Measurements from ENCODE around the gene CNTNAP4.

The CNTNAP4 gene

GRCh38 chr16:76524769-76525168 is 247.6 kb downstream of the CNTNAP4 start:
- Histone ChIP-seq H3K27me3 (ENCODE audit: control insufficient read depth in 1 of 2, insufficient read depth in 2 of 2, low read length in 2 of 2) (no peaks in the 10 kb centered on the region), H3K36me3 (ENCODE audit: control insufficient read depth in 2 of 2, insufficient read depth in 2 of 2, low read length in 2 of 2) (no peaks in the 10 kb centered on the region), H3K4me3 (ENCODE audit: low read length in 2 of 2) (no peak overlapping the region), H3K9me3 (ENCODE audit: control insufficient read depth in 2 of 2, low read length in 2 of 2) (no peaks in the 10 kb centered on the region), H3K4me1 (ENCODE audit: control insufficient read depth, insufficient read depth, low read length) (no peaks in the 10 kb centered on the region), H3K27ac (ENCODE audit: low read length) (no peak overlapping the region), H3K9ac (ENCODE audit: low read length in 2 of 2) (no peak overlapping the region)

GRCh38 chr16:76527244-76527643 is 250.0 kb downstream of the CNTNAP4 start:
- Histone ChIP-seq H3K9ac (ENCODE audit: low read length in 2 of 2) (no peak overlapping the region), H3K4me1 (ENCODE audit: control insufficient read depth, insufficient read depth, low read length) (no peaks in the 10 kb centered on the region), H3K4me3 (ENCODE audit: low read length in 2 of 2) (no peak overlapping the region), H3K27me3 (ENCODE audit: control insufficient read depth in 1 of 2, insufficient read depth in 2 of 2, low read length in 2 of 2) (no peaks in the 10 kb centered on the region), H3K36me3 (ENCODE audit: control insufficient read depth in 2 of 2, insufficient read depth in 2 of 2, low read length in 2 of 2) (no peaks in the 10 kb centered on the region), H3K27ac (ENCODE audit: low read length) (no peak overlapping the region), H3K9me3 (ENCODE audit: control insufficient read depth in 2 of 2, low read length in 2 of 2) (no peaks in the 10 kb centered on the region)

- no peak overlapping the region for H3K4me3 ChIP-seq (ENCODE audit: low read length in 2 of 2)
- no peak overlapping the region for H3K9ac ChIP-seq (ENCODE audit: low read length in 2 of 2)
- H3K4me1 ChIP-seq (ENCODE audit: control insufficient read depth, insufficient read depth, low read length): no peaks in the 10 kb centered on the region
- no peaks in the 10 kb centered on the region for H3K36me3 ChIP-seq (ENCODE audit: control insufficient read depth in 2 of 2, insufficient read depth in 2 of 2, low read length in 2 of 2)
- no peaks in the 10 kb centered on the region for H3K27me3 ChIP-seq (ENCODE audit: control insufficient read depth in 1 of 2, insufficient read depth in 2 of 2, low read length in 2 of 2)
- H3K9me3 ChIP-seq (ENCODE audit: control insufficient read depth in 2 of 2, low read length in 2 of 2): no peaks in the 10 kb centered on the region
- no peak overlapping the region for H3K27ac ChIP-seq (ENCODE audit: low read length)
These were observed 251.9 kb downstream of the CNTNAP4 start for GRCh38 chr16:76529120-76529519.

GRCh38 chr16:76531236-76531635 is 254.0 kb downstream of the CNTNAP4 start:
- H3K4me1 ChIP-seq (ENCODE audit: control insufficient read depth, insufficient read depth, low read length): no peaks in the 10 kb centered on the region
- no peak overlapping the region for H3K9ac ChIP-seq (ENCODE audit: low read length in 2 of 2)
- H3K27ac ChIP-seq (ENCODE audit: low read length): no peak overlapping the region
- no peak overlapping the region for H3K4me3 ChIP-seq (ENCODE audit: low read length in 2 of 2)
- no peaks in the 10 kb centered on the region for H3K9me3 ChIP-seq (ENCODE audit: control insufficient read depth in 2 of 2, low read length in 2 of 2)
- no peaks in the 10 kb centered on the region for H3K27me3 ChIP-seq (ENCODE audit: control insufficient read depth in 1 of 2, insufficient read depth in 2 of 2, low read length in 2 of 2)
- H3K36me3 ChIP-seq (ENCODE audit: control insufficient read depth in 2 of 2, insufficient read depth in 2 of 2, low read length in 2 of 2): no peaks in the 10 kb centered on the region

- Histone ChIP-seq H3K4me1 (ENCODE audit: control insufficient read depth, insufficient read depth, low read length) (no peaks in the 10 kb centered on the region), H3K9ac (ENCODE audit: low read length in 2 of 2) (no peak overlapping the region), H3K27me3 (ENCODE audit: control insufficient read depth in 1 of 2, insufficient read depth in 2 of 2, low read length in 2 of 2) (no peaks in the 10 kb centered on the region), H3K9me3 (ENCODE audit: control insufficient read depth in 2 of 2, low read length in 2 of 2) (no peaks in the 10 kb centered on the region), H3K36me3 (ENCODE audit: control insufficient read depth in 2 of 2, insufficient read depth in 2 of 2, low read length in 2 of 2) (no peaks in the 10 kb centered on the region), H3K27ac (ENCODE audit: low read length) (no peak overlapping the region), H3K4me3 (ENCODE audit: low read length in 2 of 2) (no peak overlapping the region)
These were observed 255.2 kb downstream of the CNTNAP4 start for GRCh38 chr16:76532188-76532973.

GRCh38 chr16:76539609-76540008 is 262.4 kb downstream of the CNTNAP4 start:
- Histone ChIP-seq H3K9me3 (ENCODE audit: control insufficient read depth in 2 of 2, low read length in 2 of 2) (no peaks in the 10 kb centered on the region), H3K9ac (ENCODE audit: low read length in 2 of 2) (no peak overlapping the region), H3K27ac (ENCODE audit: low read length) (no peak overlapping the region), H3K36me3 (ENCODE audit: control insufficient read depth in 2 of 2, insufficient read depth in 2 of 2, low read length in 2 of 2) (no peaks in the 10 kb centered on the region), H3K27me3 (ENCODE audit: control insufficient read depth in 1 of 2, insufficient read depth in 2 of 2, low read length in 2 of 2) (no peaks in the 10 kb centered on the region), H3K4me1 (ENCODE audit: control insufficient read depth, insufficient read depth, low read length) (no peaks in the 10 kb centered on the region), H3K4me3 (ENCODE audit: low read length in 2 of 2) (no peak overlapping the region)

- Histone ChIP-seq H3K9me3 (ENCODE audit: control insufficient read depth in 2 of 2, low read length in 2 of 2) (no peaks in the 10 kb centered on the region), H3K4me3 (ENCODE audit: low read length in 2 of 2) (no peak overlapping the region), H3K27ac (ENCODE audit: low read length) (no peak overlapping the region), H3K36me3 (ENCODE audit: control insufficient read depth in 2 of 2, insufficient read depth in 2 of 2, low read length in 2 of 2) (no peaks in the 10 kb centered on the region), H3K27me3 (ENCODE audit: control insufficient read depth in 1 of 2, insufficient read depth in 2 of 2, low read length in 2 of 2) (no peaks in the 10 kb centered on the region), H3K4me1 (ENCODE audit: control insufficient read depth, insufficient read depth, low read length) (no peaks in the 10 kb centered on the region), H3K9ac (ENCODE audit: low read length in 2 of 2) (no peak overlapping the region)
These were observed 263.9 kb downstream of the CNTNAP4 start for GRCh38 chr16:76541070-76541469.

GRCh38 chr16:76565542-76565941 is 288.3 kb downstream of the CNTNAP4 start:
- Histone ChIP-seq H3K4me1 (ENCODE audit: control insufficient read depth, insufficient read depth, low read length) (no peaks in the 10 kb centered on the region), H3K27me3 (ENCODE audit: control insufficient read depth in 1 of 2, insufficient read depth in 2 of 2, low read length in 2 of 2) (no peaks in the 10 kb centered on the region), H3K36me3 (ENCODE audit: control insufficient read depth in 2 of 2, insufficient read depth in 2 of 2, low read length in 2 of 2) (no peaks in the 10 kb centered on the region), H3K27ac (ENCODE audit: low read length) (no peak overlapping the region), H3K9ac (ENCODE audit: low read length in 2 of 2) (no peak overlapping the region), H3K9me3 (ENCODE audit: control insufficient read depth in 2 of 2, low read length in 2 of 2) (no peaks in the 10 kb centered on the region), H3K4me3 (ENCODE audit: low read length in 2 of 2) (no peak overlapping the region)

GRCh38 chr16:76571755-76572154 is 294.6 kb downstream of the CNTNAP4 start:
- H3K4me1 ChIP-seq (ENCODE audit: control insufficient read depth, insufficient read depth, low read length): no peaks in the 10 kb centered on the region
- no peak overlapping the region for H3K4me3 ChIP-seq (ENCODE audit: low read length in 2 of 2)
- H3K27me3 ChIP-seq (ENCODE audit: control insufficient read depth in 1 of 2, insufficient read depth in 2 of 2, low read length in 2 of 2): no peaks in the 10 kb centered on the region
- no peaks in the 10 kb centered on the region for H3K9me3 ChIP-seq (ENCODE audit: control insufficient read depth in 2 of 2, low read length in 2 of 2)
- H3K27ac ChIP-seq (ENCODE audit: low read length): no peak overlapping the region
- H3K36me3 ChIP-seq (ENCODE audit: control insufficient read depth in 2 of 2, insufficient read depth in 2 of 2, low read length in 2 of 2): no peaks in the 10 kb centered on the region
- H3K9ac ChIP-seq (ENCODE audit: low read length in 2 of 2): no peak overlapping the region

- Histone ChIP-seq H3K4me1 (ENCODE audit: control insufficient read depth, insufficient read depth, low read length) (no peaks in the 10 kb centered on the region), H3K9ac (ENCODE audit: low read length in 2 of 2) (no peak overlapping the region), H3K9me3 (ENCODE audit: control insufficient read depth in 2 of 2, low read length in 2 of 2) (no peaks in the 10 kb centered on the region), H3K4me3 (ENCODE audit: low read length in 2 of 2) (no peak overlapping the region), H3K36me3 (ENCODE audit: control insufficient read depth in 2 of 2, insufficient read depth in 2 of 2, low read length in 2 of 2) (no peaks in the 10 kb centered on the region), H3K27me3 (ENCODE audit: control insufficient read depth in 1 of 2, insufficient read depth in 2 of 2, low read length in 2 of 2) (no peaks in the 10 kb centered on the region), H3K27ac (ENCODE audit: low read length) (no peak overlapping the region)
These were observed 296.1 kb downstream of the CNTNAP4 start for GRCh38 chr16:76573281-76573680.

- Histone ChIP-seq H3K9me3 (ENCODE audit: control insufficient read depth in 2 of 2, low read length in 2 of 2) (no peaks in the 10 kb centered on the region), H3K4me1 (ENCODE audit: control insufficient read depth, insufficient read depth, low read length) (no peaks in the 10 kb centered on the region), H3K27ac (ENCODE audit: low read length) (no peak overlapping the region), H3K36me3 (ENCODE audit: control insufficient read depth in 2 of 2, insufficient read depth in 2 of 2, low read length in 2 of 2) (no peaks in the 10 kb centered on the region), H3K9ac (ENCODE audit: low read length in 2 of 2) (no peak overlapping the region), H3K27me3 (ENCODE audit: control insufficient read depth in 1 of 2, insufficient read depth in 2 of 2, low read length in 2 of 2) (no peaks in the 10 kb centered on the region), H3K4me3 (ENCODE audit: low read length in 2 of 2) (no peak overlapping the region)
These were observed 297.4 kb downstream of the CNTNAP4 start for GRCh38 chr16:76574651-76575050.

All from stomach smooth muscle (tissue), 2 donors.